Measurements from ENCODE around the gene UBE2E1.
"Not testable (repeated sequence)": the region's sequence is repeated elsewhere in the genome, so short reads cannot be mapped to it uniquely, and the experiment has no call there.

Gene UBE2E1

GRCh38 chr3:23876923-23877322 is 71.2 kb downstream of the UBE2E1 start:
- in situ Hi-C loops (cut with MboI; ENCODE audit: low sequenced_read_pairs) = no loop called here

DNA sequence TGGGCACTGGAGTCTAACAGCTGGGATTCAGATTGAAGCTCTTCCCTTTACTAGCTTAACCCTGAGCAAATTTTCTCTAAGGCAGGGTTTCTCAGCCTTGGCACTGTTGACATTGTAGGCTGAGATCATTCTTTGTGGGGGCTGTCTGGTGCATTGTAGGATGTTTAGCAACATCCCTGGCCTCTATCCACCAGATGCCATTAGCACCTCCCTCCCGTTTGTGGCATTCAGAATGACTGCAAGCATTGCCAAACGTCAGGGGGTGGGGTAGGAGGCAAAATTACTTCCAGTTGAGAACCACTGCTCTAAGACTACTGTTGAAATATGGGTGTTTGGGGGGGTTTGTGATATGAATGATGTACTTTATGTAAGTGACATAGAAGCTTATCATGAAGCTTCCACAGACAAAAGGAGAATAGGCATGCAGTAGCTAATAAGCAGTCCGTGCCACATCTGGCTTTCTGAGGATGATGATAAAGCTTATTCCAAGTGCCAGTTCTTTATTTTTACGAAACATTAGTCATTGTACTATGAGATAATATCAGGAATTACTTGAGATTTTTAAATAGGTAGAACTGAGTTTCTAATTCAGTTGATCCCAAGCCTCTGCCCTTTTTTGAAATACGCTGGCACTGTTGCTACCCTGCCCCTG is 71.7 kb downstream of the UBE2E1 start:
- in situ Hi-C loops (cut with MboI; ENCODE audit: low sequenced_read_pairs) = no loop called here

GRCh38 chr3:23879485-23879884 is 73.7 kb downstream of the UBE2E1 start:
- in situ Hi-C loops (cut with MboI; ENCODE audit: low sequenced_read_pairs) = no loop called here

- in situ Hi-C loops (cut with MboI; ENCODE audit: low sequenced_read_pairs) = no loop called here
Measured at GRCh38 chr3:23880703-23881339, 75.1 kb downstream of the UBE2E1 start.

- in situ Hi-C loops (cut with MboI; ENCODE audit: low sequenced_read_pairs) = not testable (repeated sequence)
Measured at GRCh38 chr3:23881993-23882392, 76.2 kb downstream of the UBE2E1 start.

DNA sequence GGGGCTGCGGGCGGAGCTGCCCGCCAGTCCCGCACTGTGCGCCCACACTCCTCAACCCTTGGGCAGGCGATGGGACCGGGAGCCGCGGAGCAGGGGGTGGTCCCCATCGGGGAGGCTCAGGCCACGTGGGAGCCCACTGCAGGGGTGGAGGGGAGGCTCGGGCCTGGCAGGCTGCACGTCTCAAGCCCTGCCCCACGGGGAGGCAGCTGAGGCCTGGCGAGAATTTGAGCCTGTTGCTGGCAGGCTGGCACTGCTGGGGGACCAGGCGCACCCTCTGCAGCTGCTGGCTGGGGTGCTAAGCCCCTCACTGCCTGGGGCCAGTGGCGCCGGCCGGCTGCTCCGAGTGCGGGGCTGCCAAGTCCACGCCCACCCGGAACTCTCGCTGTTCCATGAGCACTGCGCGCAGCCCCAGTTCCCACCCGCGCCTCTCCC is 76.7 kb downstream of the UBE2E1 start:
- in situ Hi-C loops (cut with MboI; ENCODE audit: low sequenced_read_pairs) = no loop called here

GRCh38 chr3:23884481-23884880 is 78.7 kb downstream of the UBE2E1 start:
- in situ Hi-C loops (cut with MboI; ENCODE audit: low sequenced_read_pairs) = no loop called here

DNA sequence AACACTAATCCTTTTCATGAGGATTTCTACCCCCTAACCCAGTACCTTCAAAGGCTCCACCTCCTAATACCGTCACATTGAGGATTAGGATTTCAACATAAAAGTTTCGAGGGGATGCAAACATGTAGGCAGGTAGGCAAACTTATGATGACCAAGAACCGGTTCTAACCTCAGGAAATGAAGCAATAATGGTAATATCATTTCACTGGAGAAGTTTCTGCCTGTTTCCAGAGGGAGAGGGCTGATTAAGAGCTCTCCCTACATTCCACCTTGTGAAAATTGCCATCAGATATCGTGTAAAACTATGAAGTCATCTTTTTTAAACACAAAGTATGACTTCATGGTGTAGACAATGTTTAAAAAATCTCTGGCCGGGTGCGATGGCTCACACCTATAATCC is 79.5 kb downstream of the UBE2E1 start:
- in situ Hi-C loops (cut with MboI; ENCODE audit: low sequenced_read_pairs) = no loop called here

GRCh38 chr3:23886311-23886710 is 80.6 kb downstream of the UBE2E1 start:
- in situ Hi-C loops (cut with MboI; ENCODE audit: low sequenced_read_pairs) = no loop called here

GRCh38 chr3:23888617-23889228 is 83.0 kb downstream of the UBE2E1 start:
- in situ Hi-C loops (cut with MboI; ENCODE audit: low sequenced_read_pairs) = no loop called here

DNA sequence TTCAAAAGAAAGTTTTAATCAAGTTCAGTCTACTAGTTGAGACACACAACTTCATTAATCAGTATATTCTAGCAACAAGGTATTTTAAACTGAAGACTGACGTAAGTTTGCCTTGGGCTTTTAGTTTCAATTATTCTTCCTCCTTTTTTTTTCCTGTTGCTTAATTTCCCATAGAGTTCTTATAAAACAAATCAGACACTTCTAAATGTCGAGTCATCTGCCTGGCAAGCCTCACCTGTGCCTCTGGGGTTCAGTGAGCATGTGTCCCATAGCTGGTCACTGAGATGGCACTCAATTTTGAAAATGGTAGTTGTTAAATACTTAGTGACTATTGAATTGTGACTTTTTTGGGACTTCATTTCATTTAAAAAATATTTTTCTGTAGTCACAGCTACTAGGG is 83.6 kb downstream of the UBE2E1 start:
- in situ Hi-C loops (cut with MboI; ENCODE audit: low sequenced_read_pairs) = no loop called here

DNA sequence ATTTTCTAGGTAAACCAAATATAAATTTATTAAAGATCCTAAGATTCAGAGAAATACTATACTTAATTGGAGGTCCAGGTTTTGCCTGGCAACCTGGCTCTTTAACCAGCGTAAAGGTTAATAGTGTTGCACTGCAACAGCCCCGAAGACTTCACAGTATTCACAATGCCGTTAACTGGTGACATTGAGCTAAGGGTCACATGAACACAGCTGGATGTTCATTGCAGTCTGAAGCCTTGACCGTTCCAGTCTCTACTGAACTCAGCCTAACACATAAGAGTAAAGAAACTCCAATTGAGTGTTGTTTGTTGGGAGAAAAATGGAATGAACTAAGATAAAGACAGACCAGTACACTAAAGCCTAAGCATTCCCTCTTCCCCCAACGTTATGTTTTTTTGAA is 84.2 kb downstream of the UBE2E1 start:
- in situ Hi-C loops (cut with MboI; ENCODE audit: low sequenced_read_pairs) = no loop called here

- in situ Hi-C loops (cut with MboI; ENCODE audit: low sequenced_read_pairs) = no loop called here
Measured at GRCh38 chr3:23894254-23895061, 88.7 kb downstream of the UBE2E1 start.

GRCh38 chr3:23895181-23895580 is 89.4 kb downstream of the UBE2E1 start:
- in situ Hi-C loops (cut with MboI; ENCODE audit: low sequenced_read_pairs) = no loop called here

- in situ Hi-C loops (cut with MboI; ENCODE audit: low sequenced_read_pairs) = no loop called here
Measured at GRCh38 chr3:23900744-23901143, 95.0 kb downstream of the UBE2E1 start.

DNA sequence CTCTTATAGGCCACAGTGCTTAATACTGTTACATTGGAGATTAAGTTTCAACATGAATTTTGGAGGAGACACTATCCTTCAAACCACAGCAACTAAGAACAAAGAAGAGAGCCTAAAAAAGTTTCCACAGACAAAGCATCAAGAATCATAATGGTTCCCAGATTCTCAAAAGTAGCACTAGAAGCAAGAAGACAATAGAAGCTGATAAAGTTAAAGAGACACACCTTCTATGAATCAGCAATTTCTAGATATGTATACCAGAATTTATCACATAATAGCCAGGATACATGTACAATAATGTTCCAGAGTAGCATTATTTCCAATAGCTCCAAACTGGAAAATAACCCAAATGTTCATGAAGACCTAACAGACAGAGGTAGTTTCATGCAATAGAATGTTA is 98.8 kb downstream of the UBE2E1 start:
- in situ Hi-C loops (cut with MboI; ENCODE audit: low sequenced_read_pairs) = no loop called here

DNA sequence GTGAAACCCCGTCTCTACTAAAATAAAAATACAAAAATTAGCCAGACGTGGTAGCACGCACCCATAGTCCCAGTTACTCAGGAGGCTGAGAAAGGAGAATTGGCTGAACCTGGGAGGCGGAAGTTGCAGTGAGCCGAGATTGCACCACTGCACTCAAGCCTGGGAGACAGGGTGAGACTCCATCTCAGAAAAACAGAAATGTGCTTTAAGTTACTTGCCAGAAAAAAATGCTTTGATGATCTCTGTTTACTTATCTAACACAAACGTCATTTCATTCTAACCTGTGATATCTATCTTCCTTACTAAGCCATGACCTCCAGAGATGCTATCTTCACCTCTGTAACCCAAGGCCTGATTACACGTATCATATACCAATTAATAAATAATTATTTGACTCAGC is 103.6 kb downstream of the UBE2E1 start:
- in situ Hi-C loops (cut with MboI; ENCODE audit: low sequenced_read_pairs) = no loop called here

DNA sequence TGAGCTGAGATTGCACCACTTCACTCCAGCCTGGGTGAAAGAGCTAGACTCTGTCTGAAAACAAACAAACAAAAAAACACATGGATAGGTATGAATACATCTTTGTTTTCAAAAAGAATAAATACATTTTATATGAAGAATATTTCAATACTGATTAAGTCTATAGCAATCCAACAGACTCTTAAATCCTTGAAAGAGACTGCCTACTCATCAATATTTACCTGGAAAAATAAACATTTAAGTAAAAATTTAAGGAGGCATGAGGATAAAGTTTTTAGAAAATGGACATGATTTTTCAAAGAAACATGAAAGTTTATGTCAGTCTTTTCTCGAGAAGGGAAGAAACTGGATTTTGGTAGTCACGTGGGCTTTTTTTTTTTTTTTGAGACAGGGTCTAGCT is 105.6 kb downstream of the UBE2E1 start:
- in situ Hi-C loops (cut with MboI; ENCODE audit: low sequenced_read_pairs) = no loop called here

DNA sequence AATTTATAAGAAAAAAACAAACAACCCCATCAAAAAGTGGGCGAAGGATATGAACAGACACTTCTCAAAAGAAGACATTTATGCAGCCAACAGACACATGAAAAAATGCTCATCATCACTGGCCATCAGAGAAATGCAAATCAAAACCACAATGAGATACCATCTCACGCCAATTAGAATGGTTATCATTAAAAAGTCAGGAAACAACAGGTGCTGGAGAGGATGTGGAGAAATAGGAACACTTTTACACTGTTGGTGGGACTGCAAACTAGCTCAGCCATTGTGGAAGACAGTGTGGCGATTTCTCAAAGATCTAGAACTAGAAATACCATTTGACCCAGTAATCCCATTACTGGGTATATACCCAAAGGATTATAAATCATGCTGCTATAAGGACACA is 106.6 kb downstream of the UBE2E1 start:
- in situ Hi-C loops (cut with MboI; ENCODE audit: low sequenced_read_pairs) = not testable (repeated sequence)

DNA sequence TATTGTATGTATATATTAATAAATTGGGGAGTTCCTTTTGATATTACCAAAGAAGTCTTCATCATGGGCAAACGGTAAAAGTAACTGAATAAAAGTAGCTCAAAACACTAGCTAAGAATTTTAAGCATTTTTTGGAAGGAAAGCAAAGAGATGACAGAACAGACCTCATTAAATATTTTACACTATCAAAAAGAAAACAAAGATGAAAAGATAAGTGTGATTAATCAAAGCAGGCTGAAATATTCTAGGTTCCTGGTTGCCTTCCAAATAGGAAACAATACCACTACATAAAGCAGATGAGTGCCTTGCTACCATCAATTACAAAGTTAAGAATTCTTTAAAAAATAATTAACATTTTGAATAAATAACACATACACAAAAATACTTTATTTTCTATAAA is 107.4 kb downstream of the UBE2E1 start:
- in situ Hi-C loops (cut with MboI; ENCODE audit: low sequenced_read_pairs) = no loop called here

- in situ Hi-C loops (cut with MboI; ENCODE audit: low sequenced_read_pairs) = no loop called here
Measured at GRCh38 chr3:23913873-23914743, 108.4 kb downstream of the UBE2E1 start.
